Hepatocyte (in vitro differentiated cells): ENCODE results near the gene TRIM4.

Experiments
- EZH2 ChIP-seq: fragments of 200-600 bp; sonication (generic); IDR thresholded peaks from 2 replicates; pipeline ENCODE4 v1.6.1; 2016; ENCODE audit warnings: antibody characterized with exemption, mild to moderate bottlenecking, borderline replicate concordance
- EZH2phosphoT487 ChIP-seq: fragments of 200-600 bp; sonication (generic); IDR thresholded peaks from one replicate; pipeline ENCODE4 v1.6.1; 2018; ENCODE audit warnings: antibody characterized with exemption, mild to moderate bottlenecking, low read depth, moderate library complexity; ENCODE audit not compliant: unreplicated experiment, severe bottlenecking
- TF ChIP-seq, protein P1 (sequence below): fragments of 200-600 bp; sonication (generic); IDR thresholded peaks from 2 replicates; pipeline ENCODE4 v1.5.1; 2016; ENCODE audit warnings: antibody characterized with exemption, mild to moderate bottlenecking; ENCODE audit not compliant: poor library complexity

- TF ChIP-seq, protein P1, sequence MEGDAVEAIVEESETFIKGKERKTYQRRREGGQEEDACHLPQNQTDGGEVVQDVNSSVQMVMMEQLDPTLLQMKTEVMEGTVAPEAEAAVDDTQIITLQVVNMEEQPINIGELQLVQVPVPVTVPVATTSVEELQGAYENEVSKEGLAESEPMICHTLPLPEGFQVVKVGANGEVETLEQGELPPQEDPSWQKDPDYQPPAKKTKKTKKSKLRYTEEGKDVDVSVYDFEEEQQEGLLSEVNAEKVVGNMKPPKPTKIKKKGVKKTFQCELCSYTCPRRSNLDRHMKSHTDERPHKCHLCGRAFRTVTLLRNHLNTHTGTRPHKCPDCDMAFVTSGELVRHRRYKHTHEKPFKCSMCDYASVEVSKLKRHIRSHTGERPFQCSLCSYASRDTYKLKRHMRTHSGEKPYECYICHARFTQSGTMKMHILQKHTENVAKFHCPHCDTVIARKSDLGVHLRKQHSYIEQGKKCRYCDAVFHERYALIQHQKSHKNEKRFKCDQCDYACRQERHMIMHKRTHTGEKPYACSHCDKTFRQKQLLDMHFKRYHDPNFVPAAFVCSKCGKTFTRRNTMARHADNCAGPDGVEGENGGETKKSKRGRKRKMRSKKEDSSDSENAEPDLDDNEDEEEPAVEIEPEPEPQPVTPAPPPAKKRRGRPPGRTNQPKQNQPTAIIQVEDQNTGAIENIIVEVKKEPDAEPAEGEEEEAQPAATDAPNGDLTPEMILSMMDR: no peak
- TF ChIP-seq EZH2phosphoT487 (no peak), EZH2 (no peak)
These were observed 26.1 kb downstream of the TRIM4 start for GRCh38 chr7:99893280-99893679.
